Activated CD4-positive, alpha-beta memory T cell treated with anti-CD3 and anti-CD28 coated beads for 36 hours (primary cell): Measurements from ENCODE around the gene LY6G6C. TPM values are rescaled to one million over a fixed set of nuclear protein-coding genes. Genes with fewer than 3 reads are reported as not detected.
A peak's percentile ranks its signal among the peaks of the same experiment; 100 is the strongest.

Source experiments
- CTCF ChIA-PET: fragments of 350-600 bp; sonication (Branson Sonifier 250); formaldehyde crosslinking; loops from one replicate; lab custom pipeline; 2021; ENCODE audit warnings: antibody characterized with exemption, inconsistent platforms; lab: Charles Lee
- POLR2A ChIA-PET: fragments of 350-600 bp; sonication (Branson Sonifier 250); formaldehyde crosslinking; loops from one replicate; lab custom pipeline; 2021; ENCODE audit warnings: antibody characterized with exemption; lab: Charles Lee
- DNase-seq: peaks from one replicate; pipeline ENCODE4 v3.0.0-alpha.2; 2020
- H3K27ac Mint-ChIP-seq: one replicate; pipeline ENCODE4 v1.8.0; 2021; ENCODE audit warnings: mixed read lengths
- H3K27me3 Mint-ChIP-seq: one replicate; pipeline ENCODE4 v1.8.0; 2021; ENCODE audit warnings: mixed read lengths
- H3K36me3 Mint-ChIP-seq: one replicate; pipeline ENCODE4 v1.8.0; 2021; ENCODE audit warnings: mixed read lengths
- H3K4me1 Mint-ChIP-seq: one replicate; pipeline ENCODE4 v1.8.0; 2021; ENCODE audit warnings: low read depth, mixed read lengths
- H3K4me3 Mint-ChIP-seq: one replicate; pipeline ENCODE4 v1.8.0; 2021; ENCODE audit warnings: mild to moderate bottlenecking, mixed read lengths
- H3K9me3 Mint-ChIP-seq: one replicate; pipeline ENCODE4 v1.8.0; 2021; ENCODE audit warnings: mixed read lengths
- intact Hi-C: fragments of 100-400 bp; cut with micrococcal nuclease; formaldehyde crosslinking; loops from one replicate; pipeline ENCODE4 v1.15.1; 2023
- total RNA-seq, 2 experiments: library from RNA; stranded (reverse); gene quantifications; one replicate each; pipeline ENCODE4 v1.2.3, GENCODE V29; 2021

Gene LY6G6C
- total RNA-seq, 2 experiments from 2014 or later: not detected

- ChIA-PET CTCF (interaction anchor here (0.6 kb wide), 1 partner anchor 26 kb away, joined by 3 read pairs; no protein-coding TSS in a partner anchor), POLR2A (no interaction called here)
- Mint-ChIP-seq H3K4me3 (no peak within 1 kb of the TSS), H3K27me3 (no peaks in the 10 kb centered on the region), H3K4me1 (no peaks in the 10 kb centered on the region), H3K36me3 (peaks cover 53% of the 10 kb centered on the region), H3K9me3 (no peaks in the 10 kb centered on the region), H3K27ac (no peak within 1 kb of the TSS)
- intact Hi-C loops: no loop called here
- DNase-seq: no peak
Measured at GRCh38 chr6:31762356-31762755, 40.8 kb upstream of the LY6G6C start, which contains the start of gene SAPCD1. Gene SAPCD1, plus strand, starts transcription at chr6:31762656. Its CDS starts 399 bp downstream, at chr6:31763055.

- ChIA-PET POLR2A (no interaction called here), CTCF (interaction anchor here (1.2 kb wide), 1 partner anchor 8 kb away, joined by 4 read pairs; no protein-coding TSS in a partner anchor)
- no peaks in the 10 kb centered on the region for H3K4me1 Mint-ChIP-seq
- H3K27me3 Mint-ChIP-seq: no peaks in the 10 kb centered on the region
- H3K27ac Mint-ChIP-seq: no peak overlapping the region
- intact Hi-C loops: no loop called here
- H3K4me3 Mint-ChIP-seq: no peak overlapping the region
- H3K9me3 Mint-ChIP-seq: no peaks in the 10 kb centered on the region
- DNase-seq: no peak
- peaks cover 54% of the 10 kb centered on the region for H3K36me3 Mint-ChIP-seq
Measured at GRCh38 chr6:31761343-31761742, 39.8 kb upstream of the LY6G6C start.

GRCh38 chr6:31760790-31761189 is 39.2 kb upstream of the LY6G6C start:
- intact Hi-C loops: no loop called here
- DNase-seq: no peak
- Mint-ChIP-seq H3K9me3 (no peaks in the 10 kb centered on the region), H3K4me1 (no peaks in the 10 kb centered on the region), H3K4me3 (no peak overlapping the region), H3K27ac (no peak overlapping the region), H3K36me3 (peaks cover 54% of the 10 kb centered on the region), H3K27me3 (no peaks in the 10 kb centered on the region)
- CTCF ChIA-PET: interaction anchor here (1.2 kb wide), 1 partner anchor 9 kb away, joined by 4 read pairs; no protein-coding TSS in a partner anchor
- POLR2A ChIA-PET: no interaction called here

- Mint-ChIP-seq H3K27ac (no peak overlapping the region), H3K4me3 (no peak overlapping the region), H3K9me3 (no peaks in the 10 kb centered on the region), H3K36me3 (peaks cover 50% of the 10 kb centered on the region), H3K27me3 (no peaks in the 10 kb centered on the region), H3K4me1 (no peaks in the 10 kb centered on the region)
- intact Hi-C loops: no loop called here
- ChIA-PET POLR2A (interaction anchor here (0.6 to 0.9 kb wide), 2 partner anchors 18 to 92 kb away, joined by 3 read pairs; partner anchors contain the start of gene MSH5), CTCF (interaction anchor here (1.0 to 2.2 kb wide), 2 partner anchors 12 to 15 kb away, joined by 3 to 13 read pairs; no protein-coding TSS in a partner anchor)
- no peak for DNase-seq
Measured at GRCh38 chr6:31758281-31758680, 36.7 kb upstream of the LY6G6C start.

- no peak overlapping the region for H3K27ac Mint-ChIP-seq
- no peaks in the 10 kb centered on the region for H3K27me3 Mint-ChIP-seq
- intact Hi-C loops: no loop called here
Measured at GRCh38 chr6:31752739-31753319, 31.3 kb upstream of the LY6G6C start.

GRCh38 chr6:31750411-31751022 is 29.0 kb upstream of the LY6G6C start:
- Mint-ChIP-seq H3K27me3 (no peaks in the 10 kb centered on the region), H3K9me3 (no peaks in the 10 kb centered on the region), H3K27ac (no peak overlapping the region), H3K4me1 (no peaks in the 10 kb centered on the region), H3K36me3 (peaks cover 29% of the 10 kb centered on the region), H3K4me3 (no peak overlapping the region)
- CTCF ChIA-PET: interaction anchor here (1.7 kb wide), 1 partner anchor 19 kb away, joined by 6 read pairs; no protein-coding TSS in a partner anchor
- intact Hi-C loops: no loop called here
- no peak for DNase-seq
- POLR2A ChIA-PET: interaction anchor here (1.7 kb wide), 1 partner anchor 10 kb away, joined by 4 read pairs; the partner anchor contains the start of gene MSH5

More at GRCh38 chr6:31752739-31753319, 31.3 kb upstream of the LY6G6C start:
- Mint-ChIP-seq H3K36me3 (peaks cover 19% of the 10 kb centered on the region), H3K4me3 (no peak overlapping the region), H3K4me1 (no peaks in the 10 kb centered on the region), H3K9me3 (no peaks in the 10 kb centered on the region)
- POLR2A ChIA-PET: interaction anchor here (2.3 kb wide), 1 partner anchor 12 kb away, joined by 7 read pairs; the partner anchor contains the start of gene MSH5
- DNase-seq: no peak
- CTCF ChIA-PET: interaction anchor here (1.0 to 1.2 kb wide), 2 partner anchors 17 to 73 kb away, joined by 5 read pairs; partner anchors contain the start of gene LY6G5C

- ChIA-PET CTCF (interaction anchor here (1.7 kb wide), 1 partner anchor 20 kb away, joined by 6 read pairs; no protein-coding TSS in a partner anchor), POLR2A (interaction anchor here (1.5 to 1.7 kb wide), 2 partner anchors 9 to 11 kb away, joined by 4 read pairs; partner anchors contain the start of gene MSH5)
- H3K4me1 Mint-ChIP-seq: no peaks in the 10 kb centered on the region
- no peaks in the 10 kb centered on the region for H3K9me3 Mint-ChIP-seq
- H3K36me3 Mint-ChIP-seq: peaks cover 35% of the 10 kb centered on the region
- no peaks in the 10 kb centered on the region for H3K27me3 Mint-ChIP-seq
- intact Hi-C loops: no loop called here
- DNase-seq: no peak
- H3K27ac Mint-ChIP-seq: no peak overlapping the region
- H3K4me3 Mint-ChIP-seq: no peak overlapping the region
Measured at GRCh38 chr6:31749301-31750036, 27.9 kb upstream of the LY6G6C start.

- CTCF ChIA-PET: interaction anchor here (1.6 kb wide), 1 partner anchor 25 kb away, joined by 5 read pairs; no protein-coding TSS in a partner anchor
- no peak overlapping the region for H3K4me3 Mint-ChIP-seq
- peaks cover 18% of the 10 kb centered on the region for H3K4me1 Mint-ChIP-seq
- no peaks in the 10 kb centered on the region for H3K9me3 Mint-ChIP-seq
- H3K27ac Mint-ChIP-seq: no peak overlapping the region
- H3K27me3 Mint-ChIP-seq: no peaks in the 10 kb centered on the region
- peaks cover 61% of the 10 kb centered on the region for H3K36me3 Mint-ChIP-seq
- no peak for DNase-seq
- POLR2A ChIA-PET: no interaction called here
- intact Hi-C loops: no loop called here
Measured at GRCh38 chr6:31744422-31744821, 22.9 kb upstream of the LY6G6C start.

- ChIA-PET POLR2A (no interaction called here), CTCF (interaction anchor here (1.0 kb wide), 1 partner anchor 27 kb away, joined by 3 read pairs; no protein-coding TSS in a partner anchor)
- Mint-ChIP-seq H3K36me3 (peaks cover 54% of the 10 kb centered on the region), H3K4me3 (no peak overlapping the region), H3K27ac (no peak overlapping the region), H3K9me3 (no peaks in the 10 kb centered on the region), H3K27me3 (no peaks in the 10 kb centered on the region), H3K4me1 (peaks cover 34% of the 10 kb centered on the region)
- intact Hi-C loops: no loop called here
- DNase-seq: no peak
Measured at GRCh38 chr6:31742894-31743293, 21.3 kb upstream of the LY6G6C start.

- intact Hi-C loops: no loop called here
- Mint-ChIP-seq H3K9me3 (no peaks in the 10 kb centered on the region), H3K27me3 (no peaks in the 10 kb centered on the region), H3K4me1 (peaks cover 45% of the 10 kb centered on the region), H3K4me3 (peak overlapping the region; percentile 94), H3K27ac (no peak overlapping the region), H3K36me3 (peaks cover 46% of the 10 kb centered on the region)
- no peak for DNase-seq
- ChIA-PET CTCF (interaction anchor here (1.5 to 8.1 kb wide), 3 partner anchors 12 to 85 kb away, joined by 4 to 67 read pairs (median 40); partner anchors contain the start of gene DDAH2), POLR2A (interaction anchor here (1.3 kb wide), 1 partner anchor 86 kb away, joined by 5 read pairs; the partner anchor contains the start of gene HSPA1B)
Measured at GRCh38 chr6:31741815-31742214, 20.3 kb upstream of the LY6G6C start.
